ENCODE measurements around the gene RTP3. TPM values are rescaled to one million over a fixed set of nuclear protein-coding genes. Genes with fewer than 3 reads are reported as not detected.
"Not testable (repeated sequence)": the region's sequence is repeated elsewhere in the genome, so short reads cannot be mapped to it uniquely, and the experiment has no call there.

RTP3 gene
- total RNA-seq, 1 donor from 2014 or later, result not detected

DNA sequence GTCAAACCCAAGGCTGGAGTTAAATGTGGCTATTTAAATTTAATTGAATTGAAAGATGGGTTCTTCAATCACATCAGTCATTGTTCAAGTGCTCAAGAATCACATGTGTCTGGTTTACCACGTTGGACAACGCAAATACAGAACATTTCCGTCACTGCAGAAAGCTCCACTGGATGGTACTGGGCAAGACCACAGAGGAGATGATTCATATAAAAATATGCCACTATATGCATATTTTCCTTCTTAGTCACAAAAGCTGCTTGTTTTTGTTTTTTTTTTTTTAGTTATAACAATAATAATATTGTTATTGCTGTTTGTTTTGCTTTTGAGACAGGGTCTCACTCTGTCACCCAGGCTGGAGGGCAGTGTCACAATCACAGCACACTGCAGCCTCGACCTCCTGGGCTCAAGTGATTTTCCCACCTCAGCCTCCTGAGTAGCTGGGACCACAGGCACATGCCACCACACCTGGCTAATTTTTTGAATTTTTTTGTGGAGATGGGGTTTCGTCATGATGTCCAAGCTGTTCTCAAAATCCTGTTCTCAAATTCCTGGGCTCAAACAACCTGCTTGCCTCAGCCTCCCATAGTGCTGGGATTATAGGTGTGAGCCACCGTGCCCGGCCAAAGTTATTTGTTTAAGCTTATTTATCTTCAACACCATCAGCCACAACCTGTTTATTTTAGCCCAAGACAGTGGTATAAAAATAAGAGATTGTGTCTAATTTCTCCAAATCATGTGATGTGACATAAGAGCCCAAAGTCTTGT lies 19.4 kb downstream of the RTP3 start:
- H3K27me3 ChIP-seq (ENCODE audit: low read depth), result no peaks in the 10 kb centered on the region
- TF ChIP-seq, protein P1, sequence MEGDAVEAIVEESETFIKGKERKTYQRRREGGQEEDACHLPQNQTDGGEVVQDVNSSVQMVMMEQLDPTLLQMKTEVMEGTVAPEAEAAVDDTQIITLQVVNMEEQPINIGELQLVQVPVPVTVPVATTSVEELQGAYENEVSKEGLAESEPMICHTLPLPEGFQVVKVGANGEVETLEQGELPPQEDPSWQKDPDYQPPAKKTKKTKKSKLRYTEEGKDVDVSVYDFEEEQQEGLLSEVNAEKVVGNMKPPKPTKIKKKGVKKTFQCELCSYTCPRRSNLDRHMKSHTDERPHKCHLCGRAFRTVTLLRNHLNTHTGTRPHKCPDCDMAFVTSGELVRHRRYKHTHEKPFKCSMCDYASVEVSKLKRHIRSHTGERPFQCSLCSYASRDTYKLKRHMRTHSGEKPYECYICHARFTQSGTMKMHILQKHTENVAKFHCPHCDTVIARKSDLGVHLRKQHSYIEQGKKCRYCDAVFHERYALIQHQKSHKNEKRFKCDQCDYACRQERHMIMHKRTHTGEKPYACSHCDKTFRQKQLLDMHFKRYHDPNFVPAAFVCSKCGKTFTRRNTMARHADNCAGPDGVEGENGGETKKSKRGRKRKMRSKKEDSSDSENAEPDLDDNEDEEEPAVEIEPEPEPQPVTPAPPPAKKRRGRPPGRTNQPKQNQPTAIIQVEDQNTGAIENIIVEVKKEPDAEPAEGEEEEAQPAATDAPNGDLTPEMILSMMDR (IDR thresholded peaks at IDR 0.05), result no peak
- DNase-seq (no peak), ATAC-seq (no peak)
- H3K36me3 ChIP-seq, result no peaks in the 10 kb centered on the region
- no peak overlapping the region for H3K27ac ChIP-seq
- no peaks in the 10 kb centered on the region for H3K4me1 ChIP-seq
- intact Hi-C loops (cut with DNase I), result no loop called here
- H3K9me3 ChIP-seq, result no peaks in the 10 kb centered on the region
- H3K4me3 ChIP-seq, result no peak overlapping the region

DNA sequence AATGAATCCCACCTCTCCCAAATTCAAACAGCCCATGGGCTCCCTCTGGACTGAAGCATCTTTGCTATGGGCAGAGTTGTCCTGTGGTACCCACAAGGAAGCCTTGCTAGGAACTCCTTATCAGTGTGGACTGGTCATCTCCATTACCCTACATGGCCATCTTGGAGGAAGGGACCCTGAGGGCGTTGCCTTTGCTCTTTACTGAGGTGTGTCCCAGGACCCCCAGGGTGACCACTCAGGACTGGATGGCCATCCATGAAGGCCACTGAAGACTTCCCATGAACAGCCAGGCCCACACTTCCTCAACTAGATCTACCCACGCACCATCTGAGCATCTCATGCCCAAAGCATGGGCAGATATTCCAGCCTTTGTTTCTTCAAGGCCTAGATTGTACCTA lies 20.0 kb downstream of the RTP3 start:
- intact Hi-C loops (cut with DNase I), result no loop called here
- no peak overlapping the region for H3K27ac ChIP-seq
- no peaks in the 10 kb centered on the region for H3K27me3 ChIP-seq (ENCODE audit: low read depth)
- TF ChIP-seq, protein P1 (IDR thresholded peaks at IDR 0.05), result no peak
- H3K4me1 ChIP-seq, result no peaks in the 10 kb centered on the region
- DNase-seq, result no peak
- no peak for ATAC-seq
- H3K36me3 ChIP-seq, result no peaks in the 10 kb centered on the region
- H3K9me3 ChIP-seq, result no peaks in the 10 kb centered on the region
- no peak overlapping the region for H3K4me3 ChIP-seq

DNA sequence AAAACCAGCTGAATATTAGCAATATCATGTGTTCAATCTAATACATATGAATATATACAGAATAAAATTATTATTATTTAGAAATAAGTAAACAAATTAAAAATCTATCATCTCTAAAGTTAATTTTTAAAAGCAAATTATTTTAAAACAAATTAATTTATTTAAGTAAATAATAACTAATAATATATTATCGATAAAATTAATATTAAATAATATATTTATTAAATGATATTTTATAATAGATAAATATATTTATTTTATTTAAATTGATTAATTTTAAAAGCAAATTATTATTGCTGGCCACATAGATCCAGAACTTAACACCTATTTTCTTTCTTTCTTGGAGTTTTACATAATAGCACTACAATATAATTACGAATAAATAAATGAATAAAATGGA lies 22.2 kb downstream of the RTP3 start:
- TF ChIP-seq, protein P1 (IDR thresholded peaks at IDR 0.05), result no peak
- H3K4me3 ChIP-seq, result no peak overlapping the region
- H3K4me1 ChIP-seq, result no peaks in the 10 kb centered on the region
- ATAC-seq (no peak), DNase-seq (no peak)
- intact Hi-C loops (cut with DNase I), result no loop called here
- H3K27ac ChIP-seq, result no peak overlapping the region
- H3K9me3 ChIP-seq, result no peaks in the 10 kb centered on the region
- no peaks in the 10 kb centered on the region for H3K27me3 ChIP-seq (ENCODE audit: low read depth)
- H3K36me3 ChIP-seq, result no peaks in the 10 kb centered on the region

DNA sequence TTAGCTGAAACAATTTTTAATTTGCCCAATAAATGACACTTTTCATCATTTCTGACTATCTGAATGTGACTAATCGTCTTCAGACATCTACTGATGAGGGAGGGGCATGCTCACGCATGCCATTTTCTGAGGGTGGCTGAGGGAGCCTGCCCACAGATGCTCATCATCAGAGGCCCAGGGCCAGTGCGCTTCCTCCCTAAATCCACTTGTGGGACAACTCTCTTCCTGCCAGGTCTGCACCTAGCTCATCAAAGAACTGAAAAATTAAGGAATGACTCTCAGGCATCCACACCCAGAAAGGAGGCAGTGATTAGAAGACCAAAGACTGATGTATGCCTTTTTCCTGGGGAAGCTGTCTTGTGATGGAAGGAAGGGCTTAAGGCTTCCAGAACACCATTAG lies 22.8 kb downstream of the RTP3 start:
- H3K4me3 ChIP-seq, result no peak overlapping the region
- H3K36me3 ChIP-seq, result no peaks in the 10 kb centered on the region
- no peak overlapping the region for H3K27ac ChIP-seq
- no peaks in the 10 kb centered on the region for H3K4me1 ChIP-seq
- ATAC-seq (no peak), DNase-seq (no peak)
- TF ChIP-seq, protein P1 (IDR thresholded peaks at IDR 0.05), result no peak
- no peaks in the 10 kb centered on the region for H3K27me3 ChIP-seq (ENCODE audit: low read depth)
- no peaks in the 10 kb centered on the region for H3K9me3 ChIP-seq
- intact Hi-C loops (cut with DNase I), result no loop called here

DNA sequence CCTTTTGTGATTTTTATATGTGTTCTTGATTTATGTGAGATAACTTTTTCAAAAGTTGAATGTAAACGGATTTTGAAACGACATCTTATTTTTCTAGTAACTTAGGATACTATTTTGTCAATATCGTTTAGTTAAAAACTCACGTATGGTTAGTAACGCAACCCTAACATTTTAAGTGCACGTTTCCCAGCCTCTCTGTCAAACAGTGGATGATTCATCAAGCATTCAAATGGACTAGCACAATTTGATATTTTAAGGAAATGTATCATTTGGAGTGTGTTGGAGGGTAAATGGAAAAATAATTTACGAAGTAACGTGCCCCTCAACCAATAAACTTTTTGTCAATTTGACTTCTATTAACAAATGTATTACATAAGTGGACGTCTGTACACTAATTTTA lies 23.3 kb downstream of the RTP3 start:
- no peaks in the 10 kb centered on the region for H3K36me3 ChIP-seq
- intact Hi-C loops (cut with DNase I), result no loop called here
- TF ChIP-seq, protein P1 (IDR thresholded peaks at IDR 0.05), result no peak
- no peak overlapping the region for H3K27ac ChIP-seq
- ATAC-seq, result no peak
- no peak overlapping the region for H3K4me3 ChIP-seq
- H3K27me3 ChIP-seq (ENCODE audit: low read depth), result no peaks in the 10 kb centered on the region
- no peaks in the 10 kb centered on the region for H3K4me1 ChIP-seq
- H3K9me3 ChIP-seq, result no peaks in the 10 kb centered on the region
- no peak for DNase-seq

DNA sequence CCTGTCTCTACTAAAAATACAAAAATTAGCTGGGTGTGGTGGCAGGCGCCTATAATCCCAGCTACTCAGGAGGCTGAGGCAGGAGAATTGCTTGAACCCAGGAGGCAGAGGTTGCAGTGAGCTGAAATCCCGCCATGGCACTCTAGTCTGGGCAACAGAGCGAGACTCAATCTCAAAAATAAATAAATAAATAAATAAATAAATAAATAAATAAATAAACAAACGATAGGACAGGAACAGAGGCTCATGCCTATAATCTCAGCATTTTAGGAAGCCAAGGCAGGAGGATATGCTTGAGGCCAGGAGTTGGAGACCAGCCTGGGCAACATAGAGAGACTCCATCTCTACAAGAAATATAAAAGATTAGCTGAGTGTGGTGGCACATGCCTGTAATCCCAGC lies 24.4 kb downstream of the RTP3 start:
- H3K9me3 ChIP-seq; H3K4me1 ChIP-seq; H3K27ac ChIP-seq; ATAC-seq; H3K27me3 ChIP-seq (ENCODE audit: low read depth); H3K36me3 ChIP-seq; DNase-seq; H3K4me3 ChIP-seq; intact Hi-C loops (cut with DNase I): not testable (repeated sequence)

Data from lower lobe of right lung (tissue), 2 donors.